Mucosa of rectum (tissue), 2 donors: ENCODE measurements around the gene TIPIN.
"Not testable (repeated sequence)": the region's sequence is repeated elsewhere in the genome, so short reads cannot be mapped to it uniquely, and the experiment has no call there.

ENCODE experiments used
- H3K27ac ChIP-seq, 2 donors: one replicate each; pipeline ENCODE4 v1.7.0; 2013; ENCODE audit warnings: inconsistent platforms in 2 of 2, low read depth in 2 of 2, low read length in 2 of 2
- H3K27me3 ChIP-seq, 2 donors: one replicate each; pipeline ENCODE4 v1.7.0; 2013; ENCODE audit warnings: low read length in 2 of 2; ENCODE audit not compliant: control insufficient read depth in 2 of 2, insufficient read depth in 2 of 2
- H3K36me3 ChIP-seq, 2 donors: one replicate each; pipeline ENCODE4 v1.7.0; 2013; ENCODE audit warnings: low read length in 2 of 2; ENCODE audit not compliant: control insufficient read depth in 2 of 2, insufficient read depth in 2 of 2
- H3K4me1 ChIP-seq, 2 donors: one replicate each; pipeline ENCODE4 v1.7.0; 2013; ENCODE audit warnings: low read length in 2 of 2, mild to moderate bottlenecking in 1 of 2; ENCODE audit not compliant: control insufficient read depth in 2 of 2, insufficient read depth in 2 of 2
- H3K4me3 ChIP-seq, 2 donors: one replicate each; pipeline ENCODE4 v1.7.0; 2013; ENCODE audit warnings: low read length in 2 of 2
- H3K9ac ChIP-seq, 2 donors: one replicate each; pipeline ENCODE4 v1.7.0; 2013; ENCODE audit warnings: low read length in 2 of 2, low read depth in 1 of 2, mild to moderate bottlenecking in 1 of 2
- H3K9me3 ChIP-seq, 2 donors: one replicate each; pipeline ENCODE4 v1.7.0; 2013; ENCODE audit warnings: low read length in 2 of 2; ENCODE audit not compliant: control insufficient read depth in 2 of 2
- donor health status: healthy.
- donor health status: Normal muscosa, but diverticular disease.

Gene TIPIN

DNA sequence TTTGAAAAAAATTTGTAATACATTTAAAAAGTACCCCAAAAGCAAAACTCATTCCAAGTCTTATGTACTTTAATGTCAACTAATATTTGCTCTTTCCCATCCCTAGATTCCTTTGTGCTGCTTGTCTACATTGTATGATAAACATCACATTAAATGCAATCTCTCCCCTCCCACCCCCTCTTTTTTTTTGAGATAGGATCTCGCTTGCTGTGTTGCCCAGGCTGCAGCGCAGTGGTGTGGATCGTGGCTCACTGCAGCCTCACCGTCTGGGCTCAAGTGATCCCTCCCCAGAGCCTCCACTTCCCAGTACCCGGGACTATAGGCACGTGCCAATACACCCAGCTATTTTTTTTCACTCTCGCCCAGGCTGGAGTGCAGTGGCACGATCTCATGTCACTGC, 42.8 kb upstream of the TIPIN start:
- no peaks in the 10 kb centered on the region for H3K9me3 ChIP-seq
- no peak overlapping the region for H3K9ac ChIP-seq

DNA sequence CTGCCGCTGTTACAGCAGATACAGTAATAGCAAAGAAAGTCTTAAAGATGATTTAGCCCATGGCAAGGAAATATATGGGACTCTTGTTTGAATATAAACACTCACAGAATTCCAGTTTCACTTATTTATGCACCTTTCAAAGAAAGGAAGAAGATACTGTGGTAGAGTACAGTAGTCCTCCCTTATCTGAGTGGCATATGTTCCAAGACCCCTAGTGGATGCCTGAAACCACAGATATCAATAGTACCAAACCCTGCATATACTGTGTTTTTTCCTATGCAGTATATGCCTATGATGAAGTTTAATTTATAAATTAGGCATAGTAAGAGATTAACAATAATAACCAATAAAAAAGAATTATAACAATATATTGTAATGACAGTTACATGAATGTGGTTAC, 38.4 kb upstream of the TIPIN start:
- Histone ChIP-seq H3K27me3 (no peaks in the 10 kb centered on the region), H3K27ac (no peak overlapping the region), H3K9ac (no peak overlapping the region), H3K4me3 (no peak overlapping the region), H3K9me3 (no peaks in the 10 kb centered on the region), H3K36me3 (peaks cover 0 to 3% of the 10 kb centered on the region in 2 donors), H3K4me1 (no peaks in the 10 kb centered on the region)

More for the DNA sequence above, 42.8 kb upstream of the TIPIN start:
- no peaks in the 10 kb centered on the region for H3K4me1 ChIP-seq
- no peak overlapping the region for H3K4me3 ChIP-seq
- H3K27me3 ChIP-seq: no peaks in the 10 kb centered on the region
- H3K36me3 ChIP-seq: peaks cover 0 to 3% of the 10 kb centered on the region in 2 donors
- H3K27ac ChIP-seq: no peak overlapping the region

DNA sequence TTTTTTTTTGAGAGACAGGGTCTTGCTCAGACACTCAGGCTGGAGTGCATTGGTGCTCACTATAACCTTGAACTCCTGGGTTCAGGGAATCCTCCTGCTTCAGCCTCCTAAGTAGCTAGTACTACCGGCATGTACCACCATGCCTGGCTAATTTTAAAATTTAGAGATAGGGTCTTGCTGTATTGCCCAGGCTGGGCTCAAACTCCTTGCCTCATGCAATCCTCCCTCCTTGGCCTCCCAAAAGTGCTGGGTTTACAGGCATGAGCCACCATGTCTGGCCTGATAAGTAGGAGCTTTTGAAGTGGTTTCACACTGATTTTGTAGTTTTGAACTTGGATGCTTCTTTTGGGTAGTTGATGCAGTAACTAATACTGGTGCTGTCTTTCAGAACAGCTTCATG, 38.0 kb upstream of the TIPIN start:
- Histone ChIP-seq H3K9me3 (no peaks in the 10 kb centered on the region), H3K9ac (no peak overlapping the region), H3K27ac (no peak overlapping the region), H3K4me1 (no peaks in the 10 kb centered on the region), H3K36me3 (peaks cover 0 to 3% of the 10 kb centered on the region in 2 donors), H3K27me3 (no peaks in the 10 kb centered on the region), H3K4me3 (no peak overlapping the region)

DNA sequence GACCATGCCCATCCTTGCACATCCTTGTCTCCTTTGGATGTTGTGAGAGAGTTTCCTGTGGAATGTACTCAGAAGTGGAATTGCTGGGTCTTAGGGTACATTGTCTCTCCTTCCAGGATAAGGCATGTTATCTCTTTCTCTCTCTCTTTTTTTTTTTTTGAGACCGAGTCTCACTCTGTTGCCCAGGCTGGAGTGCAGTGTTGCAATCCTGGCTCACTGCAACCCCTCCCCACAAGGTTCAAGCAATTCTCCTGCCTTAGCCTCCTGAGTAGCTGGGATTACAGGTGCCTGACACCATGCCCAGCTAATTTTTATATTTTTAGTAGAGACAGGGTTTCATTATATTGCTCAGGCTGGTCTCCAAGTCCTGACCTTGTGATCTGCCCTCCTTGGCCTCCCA, 36.6 kb upstream of the TIPIN start:
- H3K9me3 ChIP-seq, H3K9ac ChIP-seq, H3K4me1 ChIP-seq, H3K4me3 ChIP-seq, H3K36me3 ChIP-seq, H3K27me3 ChIP-seq, H3K27ac ChIP-seq: not testable (repeated sequence)

DNA sequence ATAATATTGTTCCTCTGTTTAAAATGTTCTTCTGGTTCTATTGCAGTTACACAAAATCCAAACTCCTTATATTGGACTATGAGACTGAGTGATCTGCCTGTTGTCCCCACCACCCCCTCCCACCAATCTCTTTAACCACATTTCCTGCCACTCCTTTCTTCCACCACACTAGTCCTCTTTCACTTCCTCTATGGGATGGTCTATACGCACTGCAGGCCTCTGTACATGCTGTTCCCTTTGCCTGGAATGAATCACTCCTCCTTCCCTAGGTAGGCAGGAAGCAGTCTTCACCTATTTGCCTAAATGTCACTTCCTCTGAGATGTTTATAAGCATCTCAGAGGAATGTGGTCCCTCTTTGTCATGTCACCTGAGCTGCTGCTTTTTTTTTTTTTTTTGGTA, 34.2 kb upstream of the TIPIN start:
- H3K4me1 ChIP-seq: peaks cover 11 to 15% of the 10 kb centered on the region in 2 donors
- no peaks in the 10 kb centered on the region for H3K36me3 ChIP-seq
- no peak overlapping the region for H3K9ac ChIP-seq
- H3K4me3 ChIP-seq: no peak overlapping the region
- no peaks in the 10 kb centered on the region for H3K9me3 ChIP-seq
- H3K27me3 ChIP-seq: no peaks in the 10 kb centered on the region
- peak overlapping the region in 1 of 2 donors; percentile 15 for H3K27ac ChIP-seq

DNA sequence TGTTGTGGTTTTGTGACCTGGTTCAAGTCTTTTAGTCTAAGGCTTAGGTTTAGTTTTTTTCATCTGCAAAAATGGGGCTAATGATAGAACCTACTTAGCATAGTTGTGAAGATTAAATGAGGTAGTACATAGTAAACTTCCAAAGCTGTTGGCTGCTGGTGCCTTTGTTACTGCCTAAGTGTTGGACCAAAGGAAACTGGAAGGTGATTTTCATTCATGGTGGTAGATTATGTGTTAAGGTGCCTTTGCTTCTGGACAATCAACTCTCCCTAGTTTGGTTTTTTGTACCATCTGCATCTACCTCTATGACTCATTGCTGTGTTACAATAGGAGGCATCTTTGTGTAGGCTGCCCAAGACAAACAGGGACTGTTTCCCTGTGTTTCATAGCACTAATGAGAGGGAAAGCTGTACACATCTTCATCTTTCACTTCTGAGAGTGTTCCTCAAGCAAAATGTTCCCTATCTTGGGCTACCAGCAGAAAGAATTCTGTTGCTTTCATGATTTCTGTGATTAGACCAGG, 33.4 kb upstream of the TIPIN start:
- H3K4me3 ChIP-seq: no peak overlapping the region
- H3K9me3 ChIP-seq: no peaks in the 10 kb centered on the region
- H3K9ac ChIP-seq: no peak overlapping the region
- H3K27me3 ChIP-seq: no peaks in the 10 kb centered on the region
- peaks cover 11 to 15% of the 10 kb centered on the region in 2 donors for H3K4me1 ChIP-seq
- no peaks in the 10 kb centered on the region for H3K36me3 ChIP-seq
- H3K27ac ChIP-seq: no peak overlapping the region

DNA sequence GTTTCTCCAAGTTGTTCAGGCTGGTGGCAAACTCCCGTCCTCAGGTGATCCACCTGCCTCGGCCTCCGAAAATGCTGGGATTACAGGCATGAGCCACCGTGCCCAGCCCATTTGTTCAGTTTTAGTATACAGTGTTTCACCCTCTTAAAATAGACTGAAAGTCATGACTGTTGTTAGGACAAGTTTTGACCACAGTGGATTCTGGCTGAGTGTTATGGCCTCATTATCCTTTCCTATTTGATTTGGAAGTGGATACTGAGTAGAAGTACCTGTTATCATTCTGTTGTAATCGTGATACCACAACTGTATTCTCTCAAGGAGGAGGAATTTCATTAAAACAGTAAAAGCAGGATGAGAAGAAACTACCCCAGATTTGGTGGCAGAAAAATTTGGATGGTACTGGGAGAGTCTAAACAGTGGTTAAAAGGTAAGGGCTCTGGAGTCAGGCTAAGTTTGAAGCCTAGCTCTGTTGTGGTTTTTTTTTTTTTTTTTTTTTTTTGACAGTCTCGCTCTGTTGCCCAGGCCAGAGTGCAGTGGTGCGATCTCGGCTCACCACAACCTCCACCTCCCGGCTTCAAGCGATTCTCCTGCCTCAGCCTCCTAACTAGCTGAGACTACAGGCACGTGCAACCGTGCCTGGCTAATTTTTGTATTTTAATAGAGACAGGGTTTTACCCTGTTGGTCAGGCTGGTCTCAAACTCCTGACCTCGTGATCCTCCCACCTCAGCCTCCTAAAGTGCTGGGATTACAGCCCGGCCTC, 32.8 kb upstream of the TIPIN start:
- Histone ChIP-seq H3K27me3 (no peaks in the 10 kb centered on the region), H3K4me3 (no peak overlapping the region), H3K9ac (no peak overlapping the region), H3K36me3 (no peaks in the 10 kb centered on the region), H3K9me3 (no peaks in the 10 kb centered on the region), H3K27ac (no peak overlapping the region), H3K4me1 (peaks cover 11 to 15% of the 10 kb centered on the region in 2 donors)

DNA sequence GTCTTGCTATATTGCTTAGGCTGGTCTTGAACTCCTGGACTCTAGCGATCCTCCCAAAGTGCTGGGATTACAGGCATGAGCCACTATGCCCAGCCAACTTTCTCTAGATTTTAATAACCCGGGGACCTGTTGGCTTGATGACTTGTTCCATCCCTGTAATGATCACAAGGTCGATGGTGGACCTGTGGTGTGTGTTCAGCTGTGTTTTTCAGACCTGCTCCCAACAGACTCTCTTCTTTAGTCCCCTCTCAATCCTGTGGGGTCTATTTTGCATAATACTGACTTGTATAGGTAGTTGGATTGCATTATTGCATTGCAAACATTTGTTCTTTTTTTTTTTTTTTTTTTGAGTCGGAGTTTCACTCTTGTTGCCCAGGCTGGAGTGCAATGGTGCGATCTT, 32.1 kb upstream of the TIPIN start:
- H3K27me3 ChIP-seq: no peaks in the 10 kb centered on the region
- H3K9me3 ChIP-seq: no peaks in the 10 kb centered on the region
- no peak overlapping the region for H3K27ac ChIP-seq
- H3K4me1 ChIP-seq: peaks cover 11 to 15% of the 10 kb centered on the region in 2 donors
- no peak overlapping the region for H3K9ac ChIP-seq
- peak overlapping the region in 1 of 2 donors; percentile 83 for H3K4me3 ChIP-seq
- no peaks in the 10 kb centered on the region for H3K36me3 ChIP-seq

DNA sequence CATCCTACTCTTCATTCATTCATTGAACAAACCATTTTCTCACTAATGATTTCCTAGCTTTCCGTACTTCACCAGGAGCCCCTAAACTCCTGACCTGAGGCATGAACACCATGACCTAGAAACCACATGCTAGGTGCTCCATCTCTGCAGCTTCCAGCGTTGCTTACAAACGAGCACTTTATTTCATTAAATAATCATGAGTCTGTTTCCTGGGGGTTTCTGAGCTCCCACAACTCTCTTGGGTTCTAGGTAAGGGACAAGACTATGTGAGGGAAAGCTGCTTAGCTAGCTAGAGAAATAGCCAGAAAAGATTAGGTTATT, 31.5 kb upstream of the TIPIN start:
- no peak overlapping the region for H3K27ac ChIP-seq
- no peaks in the 10 kb centered on the region for H3K27me3 ChIP-seq
- peak overlapping the region; percentile 57 to 82 for H3K9ac ChIP-seq
- peaks cover 11 to 15% of the 10 kb centered on the region in 2 donors for H3K4me1 ChIP-seq
- H3K4me3 ChIP-seq: peak overlapping the region; percentile 80 to 83
- no peaks in the 10 kb centered on the region for H3K36me3 ChIP-seq
- no peaks in the 10 kb centered on the region for H3K9me3 ChIP-seq

DNA sequence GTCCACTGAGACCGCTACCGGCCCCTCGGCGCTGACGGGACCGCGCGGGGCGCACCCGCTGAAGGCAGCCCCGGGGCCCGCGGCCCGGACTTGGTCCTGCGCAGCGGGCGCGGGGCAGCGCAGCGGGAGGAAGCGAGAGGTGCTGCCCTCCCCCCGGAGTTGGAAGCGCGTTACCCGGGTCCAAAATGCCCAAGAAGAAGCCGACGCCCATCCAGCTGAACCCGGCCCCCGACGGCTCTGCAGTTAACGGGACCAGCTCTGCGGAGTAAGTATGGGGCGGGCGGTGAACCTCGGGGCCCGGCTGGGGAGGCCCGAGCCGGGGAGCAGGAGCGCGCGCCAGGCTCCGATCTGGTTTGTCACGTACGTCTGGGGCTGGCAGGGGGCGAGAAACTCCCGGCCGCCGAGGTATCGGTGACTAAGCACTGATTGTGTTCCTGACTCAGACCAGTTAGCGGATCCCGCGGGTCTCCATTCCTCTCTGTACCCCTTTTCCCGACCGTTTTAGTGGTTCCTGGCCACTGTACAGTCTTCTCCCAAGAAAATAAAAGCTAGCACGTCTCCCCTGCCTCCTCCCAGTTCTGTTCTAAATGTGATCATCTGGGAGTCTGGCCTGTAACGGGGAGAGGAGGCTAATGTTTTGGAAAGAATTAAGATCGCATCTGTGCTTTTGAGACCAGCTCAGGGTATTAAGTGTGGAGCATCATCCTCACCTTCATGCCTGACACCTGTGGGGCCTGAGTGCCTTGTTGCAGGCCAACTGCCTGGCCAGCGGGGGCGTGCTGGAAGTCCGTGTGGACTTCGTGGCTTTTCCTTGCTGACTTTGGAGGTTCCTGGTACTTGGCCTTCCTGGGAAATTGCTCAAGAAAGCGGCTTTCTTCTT, 30.9 kb upstream of the TIPIN start:
- H3K4me3 ChIP-seq: peak overlapping the region; percentile 80 to 83
- H3K27me3 ChIP-seq: no peaks in the 10 kb centered on the region
- peak overlapping the region; percentile 83 to 86 for H3K27ac ChIP-seq
- H3K9ac ChIP-seq: peak overlapping the region; percentile 57 to 82
- H3K36me3 ChIP-seq: no peaks in the 10 kb centered on the region
- no peaks in the 10 kb centered on the region for H3K9me3 ChIP-seq
- H3K4me1 ChIP-seq: peaks cover 11 to 15% of the 10 kb centered on the region in 2 donors
